HG03025 (cell line): ENCODE measurements around the gene ADAMTSL1.

Experiments used
- ATAC-seq: cut with Tn5 transposase; IDR thresholded peaks from one replicate; pipeline ENCODE4 v1.9.1; 2021; ENCODE audit warnings: mild to moderate bottlenecking, moderate library complexity; ENCODE audit not compliant: unreplicated experiment, low FRiP score

Gene ADAMTSL1, protein sequence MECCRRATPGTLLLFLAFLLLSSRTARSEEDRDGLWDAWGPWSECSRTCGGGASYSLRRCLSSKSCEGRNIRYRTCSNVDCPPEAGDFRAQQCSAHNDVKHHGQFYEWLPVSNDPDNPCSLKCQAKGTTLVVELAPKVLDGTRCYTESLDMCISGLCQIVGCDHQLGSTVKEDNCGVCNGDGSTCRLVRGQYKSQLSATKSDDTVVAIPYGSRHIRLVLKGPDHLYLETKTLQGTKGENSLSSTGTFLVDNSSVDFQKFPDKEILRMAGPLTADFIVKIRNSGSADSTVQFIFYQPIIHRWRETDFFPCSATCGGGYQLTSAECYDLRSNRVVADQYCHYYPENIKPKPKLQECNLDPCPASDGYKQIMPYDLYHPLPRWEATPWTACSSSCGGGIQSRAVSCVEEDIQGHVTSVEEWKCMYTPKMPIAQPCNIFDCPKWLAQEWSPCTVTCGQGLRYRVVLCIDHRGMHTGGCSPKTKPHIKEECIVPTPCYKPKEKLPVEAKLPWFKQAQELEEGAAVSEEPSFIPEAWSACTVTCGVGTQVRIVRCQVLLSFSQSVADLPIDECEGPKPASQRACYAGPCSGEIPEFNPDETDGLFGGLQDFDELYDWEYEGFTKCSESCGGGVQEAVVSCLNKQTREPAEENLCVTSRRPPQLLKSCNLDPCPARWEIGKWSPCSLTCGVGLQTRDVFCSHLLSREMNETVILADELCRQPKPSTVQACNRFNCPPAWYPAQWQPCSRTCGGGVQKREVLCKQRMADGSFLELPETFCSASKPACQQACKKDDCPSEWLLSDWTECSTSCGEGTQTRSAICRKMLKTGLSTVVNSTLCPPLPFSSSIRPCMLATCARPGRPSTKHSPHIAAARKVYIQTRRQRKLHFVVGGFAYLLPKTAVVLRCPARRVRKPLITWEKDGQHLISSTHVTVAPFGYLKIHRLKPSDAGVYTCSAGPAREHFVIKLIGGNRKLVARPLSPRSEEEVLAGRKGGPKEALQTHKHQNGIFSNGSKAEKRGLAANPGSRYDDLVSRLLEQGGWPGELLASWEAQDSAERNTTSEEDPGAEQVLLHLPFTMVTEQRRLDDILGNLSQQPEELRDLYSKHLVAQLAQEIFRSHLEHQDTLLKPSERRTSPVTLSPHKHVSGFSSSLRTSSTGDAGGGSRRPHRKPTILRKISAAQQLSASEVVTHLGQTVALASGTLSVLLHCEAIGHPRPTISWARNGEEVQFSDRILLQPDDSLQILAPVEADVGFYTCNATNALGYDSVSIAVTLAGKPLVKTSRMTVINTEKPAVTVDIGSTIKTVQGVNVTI (N-terminal part only)

GRCh38 chr9:18473652-18474279 lies at the start of gene ADAMTSL1:
Gene ADAMTSL1, plus strand, starts transcription at chr9:18474153. Its CDS starts 80 bp downstream, at chr9:18474233.
- no peak for ATAC-seq

DNA sequence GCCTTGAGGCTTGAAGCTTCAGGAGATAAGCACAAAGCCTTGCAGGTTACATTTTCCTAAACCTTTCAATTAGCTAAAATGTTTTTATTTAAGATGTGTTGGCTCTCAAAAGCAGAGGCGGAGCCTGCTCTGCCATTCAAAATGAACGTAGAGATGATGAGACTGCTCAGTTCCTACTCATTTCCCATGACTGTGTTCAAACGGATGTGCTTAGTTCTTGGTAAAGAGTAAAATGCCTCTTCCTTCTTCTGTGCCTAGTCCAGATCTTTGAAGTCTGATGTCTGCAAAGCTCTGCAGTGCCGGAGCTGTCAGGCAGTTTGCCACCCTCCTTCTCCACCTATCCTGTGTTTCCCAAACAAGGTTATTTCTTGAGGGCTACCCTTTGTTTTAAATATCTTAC lies 46.3 kb upstream of the ADAMTSL1 start:
- ATAC-seq = no peak

- ATAC-seq = no peak
These were observed 45.3 kb upstream of the ADAMTSL1 start for GRCh38 chr9:18428661-18429060.

- ATAC-seq = no peak
These were observed 44.9 kb upstream of the ADAMTSL1 start for GRCh38 chr9:18429070-18429469.

DNA sequence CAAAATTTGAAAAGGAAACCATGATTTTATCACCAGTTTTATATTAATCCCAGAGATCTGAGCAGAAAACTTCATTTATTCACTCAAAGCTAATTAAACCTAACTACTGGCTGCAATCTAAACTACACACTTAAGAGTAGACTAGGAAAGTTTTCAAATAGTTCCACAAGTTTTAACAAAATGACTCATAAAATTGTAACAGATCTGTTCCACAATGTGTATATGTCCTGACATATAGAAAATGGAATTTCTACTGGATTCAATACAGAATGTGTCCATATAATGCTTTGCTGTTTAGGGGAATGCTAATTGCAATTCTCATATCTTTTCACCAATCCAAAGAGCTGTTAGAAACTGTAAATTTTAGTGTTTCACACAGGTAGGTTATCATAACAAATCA lies 40.3 kb upstream of the ADAMTSL1 start:
- no peak for ATAC-seq

DNA sequence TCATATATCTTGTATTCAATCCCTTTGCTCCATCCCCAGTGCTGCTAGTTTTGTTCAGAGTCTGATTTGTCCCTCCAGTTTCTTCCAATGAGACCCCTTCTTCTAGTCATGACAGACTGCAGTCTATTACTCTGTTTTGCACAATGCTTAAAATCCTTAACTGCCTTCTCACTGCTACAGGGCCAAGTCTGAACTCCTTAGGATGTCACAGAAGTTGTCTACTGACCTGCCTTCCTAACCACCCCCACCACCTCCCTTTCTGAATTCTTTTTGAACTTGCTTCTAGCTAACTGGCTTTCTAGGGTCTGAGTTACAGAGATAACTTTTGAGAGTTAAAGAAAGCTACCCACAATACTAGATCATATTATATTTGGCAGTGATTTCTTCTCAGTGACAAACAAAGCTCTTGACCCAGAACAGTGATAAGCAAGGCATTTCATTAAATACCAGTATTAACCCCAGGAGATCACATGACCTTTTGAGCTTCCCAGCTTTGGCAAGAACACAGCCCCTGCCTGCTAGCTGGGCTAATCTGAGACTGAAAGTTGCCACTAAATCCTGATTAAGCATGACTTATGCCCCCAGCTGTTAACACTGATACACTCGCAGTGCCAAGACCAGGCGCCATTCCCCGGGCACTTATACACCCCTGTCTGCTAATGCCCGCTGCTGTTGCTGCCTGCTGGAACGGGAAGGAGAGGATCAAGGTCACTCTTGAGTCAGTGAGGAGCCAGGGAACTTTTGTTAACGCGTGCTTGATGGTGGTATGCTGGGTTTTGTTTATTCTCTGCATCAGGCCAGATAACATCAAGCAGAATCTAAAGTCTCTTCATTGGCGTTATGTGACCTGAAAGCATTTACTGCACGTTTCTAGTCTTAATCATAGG lies 36.4 kb upstream of the ADAMTSL1 start:
- no peak for ATAC-seq

DNA sequence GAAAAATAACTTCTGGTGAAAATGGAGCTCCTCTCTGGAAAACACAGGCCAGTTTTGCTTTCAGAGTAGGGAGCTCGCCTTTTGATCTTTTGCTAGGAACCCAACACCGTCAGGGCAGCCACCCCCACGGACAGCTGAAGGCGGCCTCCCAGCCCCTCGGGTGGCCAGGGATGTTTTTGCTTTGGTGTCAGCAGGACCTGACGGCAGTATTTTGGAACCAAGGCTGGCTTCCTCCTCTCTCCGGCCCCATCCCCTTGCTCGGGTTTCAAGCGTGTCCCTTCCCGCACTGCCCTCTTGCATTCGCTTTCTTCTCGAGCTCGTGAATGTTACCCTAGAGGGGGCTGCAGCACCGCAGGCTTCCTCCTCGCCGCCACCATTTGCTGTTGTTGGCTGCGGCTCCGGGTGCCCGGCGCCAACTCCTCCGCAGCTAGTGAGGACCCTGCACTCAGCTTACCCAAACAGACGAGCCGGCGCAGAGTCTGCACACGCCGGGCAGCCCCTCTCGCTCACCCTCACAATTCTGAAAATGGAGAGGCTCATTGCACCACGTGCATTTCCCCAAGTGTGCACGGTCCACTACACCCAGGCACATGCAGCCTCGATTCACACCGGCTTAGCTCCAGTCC lies 35.5 kb upstream of the ADAMTSL1 start:
- ATAC-seq = no peak

GRCh38 chr9:18438951-18439350 lies 35.0 kb upstream of the ADAMTSL1 start:
- ATAC-seq = no peak

- ATAC-seq = no peak
These were observed 32.7 kb upstream of the ADAMTSL1 start for GRCh38 chr9:18441261-18441660.

GRCh38 chr9:18442629-18443491 lies 31.1 kb upstream of the ADAMTSL1 start:
- ATAC-seq = peak; percentile 87

DNA sequence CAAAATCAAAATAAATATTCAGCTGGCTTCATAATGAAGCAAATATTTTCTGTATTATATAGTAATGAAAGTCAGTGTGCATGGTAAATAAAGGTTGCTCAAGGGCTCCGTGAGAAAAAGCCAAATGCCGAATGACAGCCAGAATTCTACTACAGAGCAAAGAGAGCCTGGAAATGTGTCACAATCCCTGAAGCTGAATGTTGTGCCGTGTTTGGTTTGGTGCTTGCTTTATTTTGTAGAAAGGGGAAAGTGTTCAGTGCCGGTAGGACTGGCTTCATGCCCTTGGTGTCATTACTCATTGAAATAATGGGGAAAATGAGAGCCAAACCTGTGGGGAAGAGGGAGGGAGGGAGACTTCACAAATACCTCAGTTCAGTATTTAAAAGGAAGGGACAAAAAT lies 26.8 kb upstream of the ADAMTSL1 start:
- ATAC-seq = no peak

GRCh38 chr9:18447541-18447940 lies 26.4 kb upstream of the ADAMTSL1 start:
- no peak for ATAC-seq

- no peak for ATAC-seq
These were observed 25.9 kb upstream of the ADAMTSL1 start for GRCh38 chr9:18448101-18448500.

DNA sequence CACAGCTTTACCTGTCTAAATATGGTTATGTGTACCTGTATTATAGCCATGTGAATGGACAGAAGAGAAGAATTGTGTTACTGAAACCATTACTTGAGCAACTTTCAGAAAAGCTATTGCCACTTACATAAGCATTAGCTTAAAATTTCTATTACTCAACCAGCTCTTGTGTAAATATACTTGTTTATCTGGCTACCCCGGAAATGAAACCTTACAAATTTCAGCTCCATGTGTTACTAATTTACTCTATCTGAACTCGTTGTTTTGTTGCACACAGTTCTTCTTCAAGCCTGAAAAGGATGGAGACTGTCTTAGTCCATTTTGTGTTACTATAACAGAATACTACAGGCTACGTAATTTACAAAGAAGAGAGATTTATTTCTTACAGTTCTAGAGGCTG lies 22.5 kb upstream of the ADAMTSL1 start:
- ATAC-seq = no peak

DNA sequence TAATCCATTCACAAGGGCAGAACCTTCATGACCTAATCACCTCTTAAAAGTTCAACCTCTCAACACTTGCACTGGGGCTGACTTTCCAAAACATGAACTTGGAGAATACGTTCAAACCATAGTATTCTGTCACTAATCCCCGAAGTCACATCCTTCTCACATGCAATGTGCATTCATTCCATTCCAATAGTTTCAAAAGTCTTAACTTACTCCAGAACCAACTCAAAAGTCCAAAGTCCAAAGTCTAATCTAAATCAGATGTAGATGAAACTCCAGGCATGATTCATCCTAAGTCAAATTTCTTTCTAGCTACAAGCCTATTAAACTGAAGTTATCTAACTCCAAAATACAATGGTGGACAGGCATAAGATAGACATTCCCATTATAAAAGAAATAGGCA lies 21.7 kb upstream of the ADAMTSL1 start:
- ATAC-seq = no peak

DNA sequence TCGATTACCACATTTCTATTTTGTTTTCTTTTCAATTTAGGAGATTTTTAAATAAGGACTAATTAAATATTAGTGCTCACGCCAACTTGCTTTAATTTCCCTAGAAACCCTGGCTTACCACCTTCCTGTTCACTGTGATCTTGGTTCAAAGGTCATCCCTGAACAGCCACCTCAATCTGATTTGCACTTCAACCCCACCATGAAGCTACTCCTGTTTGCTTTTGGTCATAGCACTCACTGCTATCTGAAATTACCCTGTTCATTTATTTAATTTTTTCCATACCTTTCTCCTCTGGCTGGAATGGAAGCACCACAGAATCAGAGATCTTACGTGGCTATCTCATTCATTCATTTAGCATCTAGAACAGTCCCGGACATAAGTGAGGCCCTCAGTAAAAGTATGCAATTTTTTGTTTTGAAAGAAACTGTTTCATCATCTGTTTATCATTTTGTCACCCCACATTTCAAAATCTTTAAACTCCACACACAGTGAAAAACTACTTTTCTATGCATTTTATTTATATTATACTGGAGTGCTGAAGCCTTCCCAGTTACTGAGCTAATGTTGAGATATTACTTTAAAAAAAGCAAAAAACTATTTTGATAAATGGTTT lies 17.2 kb upstream of the ADAMTSL1 start:
- no peak for ATAC-seq

GRCh38 chr9:18457510-18457909 lies 16.4 kb upstream of the ADAMTSL1 start:
- no peak for ATAC-seq
